ENCODE data around the gene CCDC149. TPM values are rescaled to one million over a fixed set of nuclear protein-coding genes. Genes with fewer than 3 reads are reported as not detected.

CCDC149 gene
- total RNA-seq, 1 experiment from 2014 or later = 0.95 TPM

DNA sequence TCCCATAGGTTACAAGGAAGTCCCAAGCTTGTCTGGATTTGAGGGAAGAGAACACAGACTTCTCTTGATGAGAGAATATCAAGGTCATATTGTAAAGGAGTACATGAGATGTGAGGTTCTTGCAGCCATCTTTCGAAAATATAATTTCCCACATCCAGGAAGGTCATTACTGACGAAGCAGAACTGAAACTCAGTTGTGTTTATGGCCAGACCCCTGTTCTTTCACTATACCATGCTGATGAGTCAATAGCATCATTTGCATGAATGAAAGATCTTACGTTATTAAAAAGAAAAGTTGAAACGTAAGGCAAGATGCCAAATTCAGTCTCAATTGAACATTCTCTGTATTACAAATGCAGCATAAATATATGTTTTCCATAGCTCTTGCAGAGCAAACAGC, 14.2 kb upstream of the CCDC149 start:
- no TSS peak for BruUV-seq (replicated peaks)
- H3K9me3 Mint-ChIP-seq (ENCODE audit: unreplicated experiment) = no peaks in the 10 kb centered on the region
- no peaks in the 10 kb centered on the region for H3K36me3 Mint-ChIP-seq (ENCODE audit: insufficient read depth, unreplicated experiment)
- ChIA-PET CTCF (no interaction called here), POLR2A (no interaction called here)
- intact Hi-C loops (cut with micrococcal nuclease; ENCODE audit: unreplicated experiment) = no loop called here
- H3K27me3 Mint-ChIP-seq (ENCODE audit: insufficient read depth, unreplicated experiment) = peaks cover 11% of the 10 kb centered on the region
- TF ChIP-seq CTCF (IDR thresholded peaks at IDR 0.05; ENCODE audit: insufficient read depth in 1 of 2, low read depth in 1 of 2, low read length in 1 of 2, severe bottlenecking in 1 of 2, unreplicated experiment in 1 of 2) = no peak
- H3K4me3 Mint-ChIP-seq (ENCODE audit: unreplicated experiment) = no peak overlapping the region
- no peak for DNase-seq
- no peaks in the 10 kb centered on the region for H3K4me1 ChIP-seq
- H3K4me1 Mint-ChIP-seq (ENCODE audit: low read depth, unreplicated experiment) = no peaks in the 10 kb centered on the region
- H3K27ac Mint-ChIP-seq (ENCODE audit: unreplicated experiment) = no peak overlapping the region
- no peaks in the 10 kb centered on the region for H3K36me3 ChIP-seq (ENCODE audit: control insufficient read depth, insufficient read depth, low read length)
- H3K27me3 ChIP-seq (replicated peaks; ENCODE audit: control insufficient read depth, insufficient read depth, low read length) = no peaks in the 10 kb centered on the region
- no peak overlapping the region for H3K4me3 ChIP-seq (ENCODE audit: low read depth, low read length)
- H3K9me3 ChIP-seq = no peaks in the 10 kb centered on the region

GRCh38 chr4:24924309-24924781, 11.5 kb upstream of the CCDC149 start:
- no peak overlapping the region for H3K27ac Mint-ChIP-seq (ENCODE audit: unreplicated experiment)
- H3K4me3 Mint-ChIP-seq (ENCODE audit: unreplicated experiment) = no peak overlapping the region
- H3K4me3 ChIP-seq (ENCODE audit: low read depth, low read length) = no peak overlapping the region
- ChIA-PET CTCF (no interaction called here), POLR2A (no interaction called here)
- no peak for TF ChIP-seq CTCF (IDR thresholded peaks at IDR 0.05; ENCODE audit: insufficient read depth in 1 of 2, low read depth in 1 of 2, low read length in 1 of 2, severe bottlenecking in 1 of 2, unreplicated experiment in 1 of 2)
- peaks cover 6% of the 10 kb centered on the region for H3K27me3 Mint-ChIP-seq (ENCODE audit: insufficient read depth, unreplicated experiment)
- no TSS peak for BruUV-seq (replicated peaks)
- no peaks in the 10 kb centered on the region for H3K36me3 Mint-ChIP-seq (ENCODE audit: insufficient read depth, unreplicated experiment)
- H3K27me3 ChIP-seq (replicated peaks; ENCODE audit: control insufficient read depth, insufficient read depth, low read length) = no peaks in the 10 kb centered on the region
- H3K36me3 ChIP-seq (ENCODE audit: control insufficient read depth, insufficient read depth, low read length) = no peaks in the 10 kb centered on the region
- no peaks in the 10 kb centered on the region for H3K4me1 Mint-ChIP-seq (ENCODE audit: low read depth, unreplicated experiment)
- H3K9me3 ChIP-seq = peaks cover 5% of the 10 kb centered on the region; the same call in 1 of the 2 replicates
- no peak for DNase-seq
- no peaks in the 10 kb centered on the region for H3K4me1 ChIP-seq
- intact Hi-C loops (cut with micrococcal nuclease; ENCODE audit: unreplicated experiment) = no loop called here
- H3K9me3 Mint-ChIP-seq (ENCODE audit: unreplicated experiment) = no peaks in the 10 kb centered on the region

DNA sequence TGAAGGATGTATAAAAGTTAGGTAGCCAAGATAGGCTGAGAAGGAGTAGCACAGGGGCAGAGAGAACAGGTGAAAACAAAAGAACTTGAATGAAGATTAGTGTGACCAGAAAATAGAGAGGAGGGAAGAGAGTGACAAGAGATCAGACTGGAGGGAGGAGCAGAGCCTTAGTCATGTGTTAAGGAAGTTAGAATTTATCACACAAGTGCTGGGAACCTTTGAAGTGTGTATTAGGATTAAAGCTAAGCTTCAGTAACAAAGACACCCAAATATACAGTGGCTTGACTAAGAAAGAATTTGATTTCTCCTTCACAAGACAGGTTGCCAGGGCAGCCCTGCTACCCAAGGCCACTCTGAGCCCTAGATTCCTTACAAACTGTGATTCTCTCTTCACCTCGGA, 10.7 kb upstream of the CCDC149 start:
- no peak overlapping the region for H3K4me3 Mint-ChIP-seq (ENCODE audit: unreplicated experiment)
- Histone ChIP-seq H3K27me3 (replicated peaks; ENCODE audit: control insufficient read depth, insufficient read depth, low read length) (no peaks in the 10 kb centered on the region), H3K9me3 (peaks cover 5% of the 10 kb centered on the region; the same call in 1 of the 2 replicates), H3K4me1 (no peaks in the 10 kb centered on the region), H3K4me3 (ENCODE audit: low read depth, low read length) (no peak overlapping the region), H3K36me3 (ENCODE audit: control insufficient read depth, insufficient read depth, low read length) (no peaks in the 10 kb centered on the region)
- no peaks in the 10 kb centered on the region for H3K9me3 Mint-ChIP-seq (ENCODE audit: unreplicated experiment)
- POLR2A ChIA-PET = no interaction called here
- no peaks in the 10 kb centered on the region for H3K4me1 Mint-ChIP-seq (ENCODE audit: low read depth, unreplicated experiment)
- H3K27me3 Mint-ChIP-seq (ENCODE audit: insufficient read depth, unreplicated experiment) = peaks cover 5% of the 10 kb centered on the region
- no peak for DNase-seq
- intact Hi-C loops (cut with micrococcal nuclease; ENCODE audit: unreplicated experiment) = no loop called here
- no TSS peak for BruUV-seq (replicated peaks)
- H3K36me3 Mint-ChIP-seq (ENCODE audit: insufficient read depth, unreplicated experiment) = no peaks in the 10 kb centered on the region
- no peak overlapping the region for H3K27ac Mint-ChIP-seq (ENCODE audit: unreplicated experiment)
- CTCF ChIA-PET = no interaction called here
- TF ChIP-seq CTCF (IDR thresholded peaks at IDR 0.05; ENCODE audit: insufficient read depth in 1 of 2, low read depth in 1 of 2, low read length in 1 of 2, severe bottlenecking in 1 of 2, unreplicated experiment in 1 of 2) = no peak
